ENCODE measurements around the gene TNIK.

TNIK gene

DNA sequence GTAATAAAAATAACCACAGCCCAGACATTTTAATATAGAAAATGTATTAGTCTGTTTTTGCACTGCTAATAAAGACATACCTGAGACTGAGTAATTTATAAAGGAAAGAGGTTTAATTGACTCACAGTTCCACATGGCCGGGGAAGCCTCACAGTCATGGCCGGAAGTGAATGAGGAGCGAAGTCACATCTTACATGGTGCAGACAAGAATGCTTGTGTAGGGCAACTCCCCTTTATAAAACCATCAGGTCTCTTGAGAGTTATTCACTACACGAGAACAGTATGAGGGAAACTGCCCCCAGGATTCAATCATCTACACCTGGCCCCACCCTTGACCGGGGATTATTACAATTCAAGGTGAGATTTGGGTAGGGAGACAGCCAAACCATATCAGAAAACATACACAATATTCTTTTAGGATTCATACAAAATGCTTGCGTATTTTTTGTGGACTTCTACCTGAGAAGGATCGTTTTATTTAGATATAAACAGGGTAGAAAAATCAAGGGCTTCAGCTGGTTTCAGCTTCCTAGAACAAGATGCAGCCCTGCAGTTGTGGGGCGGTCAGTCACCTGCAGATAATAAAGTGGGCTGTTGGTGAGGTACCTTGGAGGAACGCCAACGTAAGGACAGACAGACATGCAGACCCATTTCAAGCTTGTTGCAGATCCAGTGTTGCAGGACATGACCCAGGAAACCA lies 101.9 kb downstream of the TNIK start:
- DNase-seq (ENCODE audit: low spot score): no peak

DNA sequence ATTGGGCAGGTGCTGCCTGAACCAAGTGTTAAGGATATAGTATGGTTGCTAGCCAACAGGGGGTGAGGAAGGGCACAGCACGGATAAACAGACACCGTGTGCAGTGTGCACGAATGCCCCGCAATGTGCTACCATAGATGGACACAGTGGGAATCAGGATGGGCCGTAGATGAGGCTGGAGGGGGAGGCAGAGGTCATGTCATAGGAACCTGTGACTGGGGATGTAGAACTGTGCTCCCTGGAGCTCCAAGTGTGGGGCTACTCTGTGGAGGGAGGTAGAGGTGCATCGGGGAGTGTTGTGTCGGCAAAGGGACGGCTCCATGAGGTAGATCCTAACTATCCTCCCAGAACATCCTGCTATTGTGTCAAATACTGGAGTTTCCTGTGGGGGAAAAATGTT lies 102.5 kb downstream of the TNIK start:
- DNase-seq (ENCODE audit: low spot score): no peak

DNA sequence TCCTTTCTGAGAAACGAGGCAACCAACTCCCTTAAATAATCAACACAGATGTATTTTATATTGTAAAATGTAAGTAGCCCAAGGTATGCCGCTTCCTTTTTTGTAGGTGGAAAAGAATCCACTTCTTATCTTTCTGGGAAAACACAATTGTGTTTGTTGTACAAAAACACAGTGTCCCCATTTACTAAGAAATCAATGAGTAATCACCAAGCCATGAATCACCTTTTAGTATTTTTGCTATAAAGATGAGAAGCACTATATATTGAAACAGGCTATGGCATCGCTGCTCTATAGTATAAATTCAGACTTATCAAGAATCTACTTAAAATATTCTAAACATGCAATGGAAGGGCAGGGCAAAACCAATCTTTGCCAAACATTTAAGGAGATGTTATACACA lies 104.0 kb downstream of the TNIK start:
- no peak for DNase-seq (ENCODE audit: low spot score)

DNA sequence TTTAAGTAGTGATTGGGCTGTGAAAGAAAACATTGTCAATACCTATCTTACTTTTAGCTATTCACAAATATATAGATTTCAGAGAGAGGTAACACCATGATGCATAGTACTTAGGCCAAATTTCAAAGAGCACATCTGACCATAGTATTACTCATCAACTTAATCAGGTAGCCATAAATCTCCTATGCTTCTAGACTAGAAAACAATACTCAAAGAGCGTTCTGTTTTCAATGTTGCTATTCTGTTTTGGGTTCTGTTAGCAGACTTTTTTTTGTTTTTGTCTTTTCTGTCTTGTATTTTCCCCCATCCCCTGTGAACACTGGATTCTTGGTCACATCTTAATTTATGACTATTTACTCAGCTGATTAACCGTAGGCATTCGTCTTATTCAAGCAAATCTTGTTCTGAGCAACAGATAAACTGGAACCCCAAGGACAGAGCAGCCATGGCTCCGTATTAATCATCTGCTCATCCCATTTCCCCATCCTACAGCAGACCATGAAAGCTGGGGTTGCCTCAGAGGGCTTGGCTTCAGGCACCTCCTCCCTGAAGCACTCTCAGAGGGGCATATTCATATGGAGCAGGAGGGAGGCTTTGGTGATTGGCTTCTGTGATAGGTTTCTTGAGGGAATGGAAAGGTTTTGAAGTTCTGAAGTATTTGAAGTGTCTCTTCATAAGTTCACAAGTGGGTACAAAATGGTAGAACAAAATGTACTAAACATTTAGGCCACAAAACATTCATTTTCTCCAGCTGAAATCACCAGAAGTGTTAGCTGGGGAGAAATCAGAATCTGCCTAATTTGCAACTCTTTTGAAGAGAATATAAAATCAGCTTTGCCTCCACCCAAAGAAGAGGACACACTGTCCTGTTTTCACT lies 105.3 kb downstream of the TNIK start:
- DNase-seq (ENCODE audit: low spot score): no peak

DNA sequence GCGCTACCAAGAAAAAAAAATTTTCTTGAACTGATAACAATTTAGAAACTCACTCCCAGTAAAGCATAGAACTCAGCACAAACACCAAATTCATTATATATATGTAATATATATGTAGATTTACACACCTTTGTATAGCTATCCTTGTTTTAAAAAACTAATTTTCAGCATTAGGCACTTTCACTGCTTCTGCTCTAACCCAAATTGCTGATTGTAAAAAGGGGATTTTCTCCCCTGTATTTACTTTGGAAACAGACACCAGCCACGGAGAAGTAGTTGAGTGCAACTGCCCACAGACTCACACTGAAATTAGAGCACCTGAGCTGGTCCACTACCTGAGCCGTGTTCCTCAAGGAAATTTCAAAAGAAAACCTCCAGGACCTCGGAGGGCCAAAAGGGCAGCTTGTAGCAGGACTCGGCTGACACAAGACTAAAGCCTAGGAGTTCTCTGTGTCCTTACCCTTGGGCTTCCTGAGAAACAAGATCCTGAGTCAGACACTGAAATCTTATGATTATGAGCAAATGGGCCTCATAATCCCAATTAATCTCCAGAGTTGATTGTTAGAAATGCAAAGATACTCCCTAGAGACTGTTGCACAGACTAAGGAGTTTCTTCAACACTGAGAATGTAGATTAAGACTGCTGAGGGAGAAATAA lies 106.0 kb downstream of the TNIK start:
- DNase-seq (ENCODE audit: low spot score): no peak

DNA sequence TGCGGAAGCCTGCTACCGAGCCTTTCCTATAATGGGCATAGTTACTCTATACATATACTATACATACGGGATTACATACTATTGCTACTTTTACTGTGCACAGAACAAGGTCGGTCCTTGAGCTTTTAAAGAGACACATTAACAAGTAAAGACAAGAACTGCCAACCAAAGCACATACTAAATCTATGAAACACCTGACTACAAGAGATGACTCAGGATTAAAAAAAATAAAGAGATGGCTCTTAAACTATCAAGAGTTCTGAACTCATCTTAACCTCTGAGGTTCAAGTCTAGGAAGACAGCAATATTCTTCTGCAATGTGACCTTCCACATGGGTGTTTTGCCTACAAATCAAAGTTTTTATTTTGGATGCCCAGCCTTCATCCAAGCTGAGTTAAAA lies 106.8 kb downstream of the TNIK start:
- DNase-seq (ENCODE audit: low spot score): no peak

DNA sequence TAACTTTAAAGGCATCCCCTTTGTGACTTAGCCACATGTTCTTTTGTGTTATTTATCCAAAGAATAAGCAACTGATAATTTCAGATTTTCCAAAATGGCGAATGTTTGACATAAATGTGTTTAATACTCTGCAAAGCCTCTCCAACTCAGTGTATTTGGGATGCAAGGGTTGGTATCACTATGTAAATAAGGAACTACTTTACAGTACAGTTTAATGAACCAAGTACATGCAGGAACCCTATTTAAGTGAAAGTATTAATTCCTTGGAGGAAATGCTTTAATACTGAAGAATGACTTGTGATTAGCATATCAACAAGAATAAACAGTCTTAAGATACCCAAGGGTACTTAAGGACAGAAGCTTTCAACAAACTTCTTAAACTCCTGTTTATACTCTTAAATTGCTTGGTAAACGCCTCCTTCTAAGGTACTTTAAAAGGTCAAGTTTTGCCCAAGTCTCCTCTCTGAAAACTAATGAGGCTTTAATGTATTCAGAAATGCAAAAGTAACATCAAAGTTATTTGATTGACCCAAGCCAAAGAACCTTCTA lies 107.7 kb downstream of the TNIK start:
- no peak for DNase-seq (ENCODE audit: low spot score)

DNA sequence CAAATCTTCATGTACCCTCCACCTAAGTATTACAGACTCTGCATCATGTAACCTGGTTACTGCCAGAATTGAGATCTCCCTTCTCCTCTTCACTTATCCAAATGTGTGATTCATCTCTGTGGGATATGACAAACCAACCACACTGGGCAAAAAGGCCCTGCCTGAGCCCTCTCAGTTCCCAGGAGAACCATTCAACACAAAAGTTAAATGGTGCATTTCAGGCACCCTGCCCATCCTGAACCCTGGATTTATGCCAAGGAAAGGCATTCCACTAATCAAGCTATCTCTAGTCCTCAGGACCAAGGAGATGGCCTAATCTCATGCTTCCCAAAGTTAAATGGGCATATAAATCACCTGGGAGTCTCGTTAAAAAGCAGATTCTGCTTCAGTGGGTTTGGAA lies 108.5 kb downstream of the TNIK start:
- DNase-seq (ENCODE audit: low spot score): no peak

DNA sequence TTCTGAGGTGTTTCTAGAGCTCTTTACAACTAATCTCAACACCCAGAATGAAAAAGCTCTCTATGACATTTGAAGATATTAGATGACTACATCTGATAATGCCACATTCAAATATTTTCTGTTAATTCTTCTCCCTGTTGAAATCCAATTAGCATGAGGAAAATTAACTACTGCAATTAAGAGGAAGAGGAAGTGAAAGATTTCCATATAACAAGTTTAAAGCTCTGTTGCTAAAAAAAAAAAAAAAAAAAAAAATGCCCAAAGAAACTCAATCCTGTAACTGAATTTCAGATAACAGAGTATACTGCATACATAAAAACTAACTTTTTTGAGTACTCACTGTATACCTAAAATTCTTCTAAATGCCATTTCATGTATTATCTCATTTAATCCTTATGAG lies 109.8 kb downstream of the TNIK start:
- no peak for DNase-seq (ENCODE audit: low spot score)

DNA sequence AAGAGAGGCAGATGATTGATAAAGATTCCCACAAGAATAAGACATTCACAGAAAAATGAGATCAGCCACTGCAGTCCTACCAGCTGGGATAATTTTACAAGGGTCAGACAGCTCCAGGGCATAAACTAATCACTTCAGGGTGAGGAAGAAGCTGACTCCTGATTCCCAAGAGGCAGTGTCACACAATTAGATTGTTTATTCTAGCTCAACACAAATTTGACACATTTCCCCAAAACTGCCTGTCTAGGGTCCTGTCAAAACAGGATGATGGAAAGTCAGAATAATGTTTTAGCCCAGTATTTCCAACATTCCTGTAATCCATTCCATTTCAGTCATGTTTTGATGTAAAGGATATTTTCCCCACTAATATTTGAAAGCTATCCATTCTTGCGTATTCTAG lies 110.8 kb downstream of the TNIK start:
- no peak for DNase-seq (ENCODE audit: low spot score)

DNA sequence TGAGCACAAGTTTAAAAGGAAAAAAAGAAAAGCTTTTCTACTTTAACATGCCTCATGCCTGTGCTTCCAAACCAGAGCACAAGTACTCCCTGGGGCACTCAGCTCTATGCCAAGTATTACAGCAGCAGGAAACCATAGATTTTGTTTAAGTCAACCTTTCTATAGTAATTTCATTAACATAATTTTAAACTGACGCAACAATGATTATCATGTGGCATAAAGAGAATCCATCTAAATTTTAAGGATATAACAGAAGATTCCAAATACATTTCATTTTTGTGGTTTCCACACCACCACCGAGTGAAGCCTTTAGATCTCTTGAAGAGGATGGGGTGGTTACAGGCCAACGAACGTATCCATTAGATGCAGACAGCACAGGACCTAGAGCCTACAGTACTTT lies 112.1 kb downstream of the TNIK start:
- DNase-seq (ENCODE audit: low spot score): no peak

DNA sequence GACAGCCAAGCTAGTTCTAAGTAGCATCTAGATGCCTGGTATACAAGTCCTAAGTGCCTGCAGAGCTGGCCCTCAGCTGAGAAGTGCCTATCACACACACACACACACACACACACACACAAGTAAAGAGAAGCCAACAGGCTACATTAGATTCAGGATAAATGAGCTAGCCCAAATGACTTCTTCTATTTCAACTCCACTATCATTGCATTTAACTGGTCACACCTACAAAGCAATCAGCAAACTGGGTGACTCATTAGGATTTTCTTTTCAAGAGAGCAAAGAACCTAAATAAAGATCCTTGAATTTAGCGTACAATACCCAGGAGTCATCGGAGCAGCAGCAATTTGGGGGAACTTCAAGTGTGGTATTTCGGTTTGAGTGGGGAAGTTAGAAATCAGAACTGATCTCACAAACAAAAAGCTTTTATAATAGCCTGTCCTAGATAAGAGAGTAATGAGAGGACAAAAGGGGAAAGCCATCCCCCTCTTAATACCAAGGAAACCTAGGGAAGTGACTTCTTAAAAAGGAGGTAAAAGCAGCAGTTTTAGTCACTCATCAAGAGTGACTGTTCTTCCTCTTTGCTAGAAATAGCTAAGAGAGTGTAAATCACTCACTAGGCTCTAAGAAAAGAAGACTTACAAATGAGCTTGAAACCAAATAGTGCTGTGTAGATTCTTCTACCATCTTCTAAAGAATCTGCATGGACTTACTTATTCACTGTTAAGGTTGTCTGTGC lies 112.7 kb downstream of the TNIK start:
- no peak for DNase-seq (ENCODE audit: low spot score)

DNA sequence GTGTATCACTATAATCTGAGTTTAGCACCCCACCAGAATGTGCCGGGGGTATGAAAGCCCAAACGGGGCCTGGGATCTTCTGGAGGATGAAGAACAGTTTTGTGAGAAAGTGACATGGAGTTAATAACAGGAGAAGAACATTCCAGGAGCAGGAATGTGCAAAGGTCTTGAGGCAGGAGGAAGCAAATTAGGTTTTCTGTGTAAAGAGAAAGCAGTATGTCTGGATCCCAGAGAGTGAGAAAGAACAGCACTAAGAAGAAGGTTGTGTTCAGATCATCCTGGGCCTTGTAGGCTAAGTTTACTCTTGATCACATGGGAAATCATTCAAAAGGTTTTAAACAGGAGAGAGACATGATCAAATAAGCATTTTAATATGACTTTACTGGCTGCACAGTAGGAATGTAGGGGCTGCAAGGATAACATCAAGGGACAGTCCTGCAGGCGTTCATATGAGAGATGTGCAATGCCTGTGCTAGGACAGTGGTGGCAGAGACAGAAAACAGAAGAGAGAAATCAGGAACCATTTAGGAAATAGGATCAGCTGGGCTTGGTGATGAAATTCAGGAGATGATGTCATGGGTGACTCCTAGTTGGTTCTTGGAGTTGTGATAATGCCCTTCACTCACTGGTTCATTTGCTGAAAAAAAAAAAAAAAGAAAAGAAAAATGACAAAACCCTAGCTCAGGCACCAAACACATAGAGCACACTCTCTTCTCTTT lies 113.5 kb downstream of the TNIK start:
- DNase-seq (ENCODE audit: low spot score): peak; percentile 38

DNA sequence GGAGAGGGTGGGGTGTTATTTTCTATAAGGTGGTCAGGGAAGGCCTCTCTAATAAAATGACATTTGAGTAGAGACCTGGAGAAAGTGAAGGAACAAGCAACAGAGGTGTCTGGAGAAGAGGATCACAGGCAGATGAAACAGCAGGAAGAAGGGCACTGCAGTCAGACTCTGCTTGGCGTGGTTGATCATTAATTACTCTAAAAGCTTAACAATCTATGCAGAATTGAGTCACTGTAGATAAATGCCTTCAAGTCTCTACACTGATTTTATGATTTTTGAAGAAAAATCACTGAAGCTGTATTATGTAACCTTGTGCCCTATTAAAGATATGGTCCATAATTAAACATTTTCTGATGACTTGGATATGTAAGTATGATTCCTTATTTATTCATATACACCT lies 114.2 kb downstream of the TNIK start:
- DNase-seq (ENCODE audit: low spot score): no peak

DNA sequence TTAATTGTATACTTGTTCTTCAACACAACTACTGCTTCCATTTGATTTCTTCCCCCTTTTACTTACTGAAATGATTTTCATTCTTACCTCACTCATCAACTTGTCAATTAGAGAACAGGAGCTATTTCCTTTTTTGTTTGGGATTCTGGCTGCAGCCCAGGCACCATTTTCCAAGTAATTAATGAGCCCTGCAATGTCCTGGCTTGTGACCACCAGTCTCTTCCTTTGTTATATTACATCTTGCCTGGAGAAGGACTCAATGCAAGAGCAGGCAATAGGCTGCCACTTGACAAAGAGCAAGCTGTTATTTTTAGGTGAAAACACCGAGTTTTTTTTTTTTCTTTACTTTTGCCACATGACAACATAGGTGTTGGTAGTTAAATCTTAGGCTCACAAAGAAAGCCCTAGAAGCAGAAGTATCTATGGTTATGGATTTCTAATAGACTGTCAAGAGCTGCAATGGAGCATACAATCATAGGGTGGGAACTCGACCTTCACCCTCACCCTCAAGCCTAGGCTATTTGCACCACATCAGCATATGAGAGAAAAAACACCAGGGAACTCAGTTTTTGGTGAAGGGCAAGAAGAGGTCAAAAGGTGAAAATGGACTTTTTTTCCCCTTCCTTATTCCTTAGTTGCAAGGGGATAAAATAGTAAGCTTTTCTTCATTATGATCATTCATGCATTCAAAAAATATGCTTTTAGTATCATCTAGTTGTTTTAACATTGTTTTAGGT lies 114.9 kb downstream of the TNIK start:
- DNase-seq (ENCODE audit: low spot score): peak; percentile 47

DNA sequence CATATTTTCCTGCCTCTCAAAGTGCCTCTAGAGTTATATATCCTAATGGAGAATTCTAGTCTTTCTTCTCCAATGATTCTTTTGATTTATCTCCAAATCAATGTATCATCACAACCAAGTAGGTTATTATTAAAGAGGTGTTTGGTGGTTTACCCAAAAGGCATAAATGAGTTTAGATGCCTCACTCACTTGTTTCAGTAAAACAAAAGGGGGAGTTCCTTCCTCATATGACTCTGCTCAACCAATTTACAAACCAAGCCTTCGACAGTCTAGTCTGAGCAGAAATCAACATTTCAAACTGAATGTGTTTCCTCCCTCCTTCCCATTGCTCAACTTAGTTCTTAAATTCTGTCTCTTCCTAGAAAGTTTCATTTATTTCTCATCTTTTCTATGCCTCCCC lies 116.5 kb downstream of the TNIK start:
- DNase-seq (ENCODE audit: low spot score): no peak

DNA sequence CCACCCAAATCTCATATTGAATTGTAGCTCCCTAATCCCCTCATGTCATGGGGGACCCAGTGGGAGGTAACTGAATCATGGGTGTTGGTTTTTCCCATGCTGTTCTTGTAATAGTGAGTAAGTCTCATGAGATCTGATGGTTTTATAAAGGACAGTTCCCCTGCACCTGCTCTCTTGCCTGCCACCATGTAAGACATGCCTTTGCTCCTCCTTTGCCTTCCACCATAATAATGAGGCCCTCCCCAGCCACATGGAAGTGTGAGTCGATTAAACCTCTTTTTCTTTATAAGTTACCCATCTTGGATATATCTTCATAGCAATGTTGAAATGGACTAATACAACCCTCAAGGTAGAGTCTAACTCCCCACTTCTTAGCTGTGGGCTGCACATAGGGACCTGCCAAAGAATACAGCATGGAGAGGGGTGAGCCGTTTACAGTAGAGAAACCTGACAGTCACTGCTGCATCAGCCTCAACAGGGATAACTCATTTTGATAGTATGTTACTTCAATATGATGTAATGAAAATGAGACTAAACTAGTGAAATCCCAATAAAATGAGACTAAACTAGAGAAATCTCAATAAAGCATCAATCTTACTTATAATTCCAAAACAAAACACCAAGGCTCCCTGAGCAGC lies 117.3 kb downstream of the TNIK start:
- no peak for DNase-seq (ENCODE audit: low spot score)

DNA sequence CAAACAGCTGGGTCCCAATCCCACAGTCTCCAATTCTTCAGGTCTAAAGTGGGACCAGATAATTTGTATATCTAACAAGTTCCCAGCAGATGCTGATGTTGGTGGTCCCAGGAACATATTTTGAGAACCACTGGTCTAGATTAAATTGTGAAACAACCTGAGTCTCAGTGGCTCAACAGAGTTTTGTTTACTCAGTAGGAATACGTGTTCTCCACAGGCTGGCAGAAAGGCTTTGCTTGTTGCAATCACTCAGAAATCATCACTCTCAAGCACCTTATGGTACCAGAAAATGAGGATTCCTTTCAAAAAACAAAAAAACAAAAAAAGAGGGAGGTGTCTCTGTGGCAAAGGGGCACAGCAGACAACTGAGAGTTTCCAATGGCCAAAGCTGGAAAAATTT lies 118.0 kb downstream of the TNIK start:
- DNase-seq (ENCODE audit: low spot score): no peak

DNA sequence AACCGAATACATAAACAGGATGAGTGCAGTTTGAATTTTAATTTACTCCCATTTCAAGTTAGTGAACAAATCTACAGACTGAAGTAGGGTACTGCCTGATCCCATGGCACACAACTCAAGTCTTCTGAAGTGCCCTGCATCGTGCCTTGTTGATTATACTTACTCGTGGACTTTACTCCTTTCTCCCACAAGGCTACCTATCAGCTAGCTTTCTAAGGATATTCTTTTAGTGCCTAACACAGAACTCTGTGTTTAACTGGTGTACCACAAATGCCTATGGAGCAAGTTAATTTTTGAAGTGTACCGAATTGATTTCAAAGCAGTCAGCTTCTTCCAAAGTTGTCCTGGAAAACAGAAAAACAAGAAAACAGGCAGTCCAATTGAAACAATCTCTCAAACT lies 119.8 kb downstream of the TNIK start:
- DNase-seq (ENCODE audit: low spot score): no peak

DNA sequence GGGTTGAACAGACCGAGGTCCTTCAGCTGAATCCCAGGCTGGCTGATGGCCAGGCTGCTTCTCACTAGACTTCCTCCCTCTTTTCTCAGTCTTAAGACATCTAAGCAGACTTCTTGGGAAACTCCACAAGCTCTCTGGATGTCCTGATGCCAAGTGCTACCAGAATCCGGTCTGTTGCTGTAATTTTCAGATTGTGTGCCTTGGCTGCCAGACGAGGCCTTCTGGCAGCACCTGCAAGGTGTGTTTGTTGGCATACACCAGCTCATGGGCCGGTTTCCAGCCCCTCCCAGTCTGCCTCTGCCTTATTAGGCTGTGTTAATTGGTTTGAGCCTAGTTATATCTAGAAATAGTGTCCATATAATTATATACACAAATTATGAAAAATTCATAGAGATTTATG lies 120.6 kb downstream of the TNIK start:
- DNase-seq (ENCODE audit: low spot score): no peak
